Gastroesophageal sphincter (tissue), 3 donors: ENCODE measurements around the gene LRRC8C.

Experiments used
- CTCF ChIP-seq, 4 experiments: fragments of 200-600 bp in 2 of 4; fragments of 450-650 bp in 2 of 4; sonication (generic) in 1 of 4; IDR thresholded peaks; one replicate each; pipeline ENCODE4 v1.5.1; 2017 to 2019; ENCODE audit warnings: antibody characterized with exemption in 4 of 4, mild to moderate bottlenecking in 2 of 4, moderate library complexity in 2 of 4
- EP300 ChIP-seq: sonication (generic); formaldehyde crosslinking; IDR thresholded peaks from one replicate; pipeline ENCODE4 v1.6.1; 2017; ENCODE audit warnings: antibody characterized with exemption, mild to moderate bottlenecking
- POLR2A ChIP-seq, 2 donors: fragments of 450-650 bp; IDR thresholded peaks; one replicate each; pipeline ENCODE4 v1.6.1; 2017; ENCODE audit warnings: antibody characterized with exemption in 2 of 2, mild to moderate bottlenecking in 2 of 2, moderate library complexity in 1 of 2
- POLR2AphosphoS5 ChIP-seq: sonication (generic); formaldehyde crosslinking; IDR thresholded peaks from one replicate; pipeline ENCODE4 v1.6.1; 2017; ENCODE audit warnings: antibody characterized with exemption

- TF ChIP-seq POLR2A (IDR thresholded peaks at IDR 0.05) (no peak), CTCF (IDR thresholded peaks at IDR 0.05) (no peak), POLR2AphosphoS5 (no peak), EP300 (no peak)
Observed at GRCh38 chr1:89670163-89670562, 37.2 kb downstream of the LRRC8C start.
